A673 (cell line): ENCODE data around the gene PRR35.
A peak's percentile ranks its signal among the peaks of the same experiment; 100 is the strongest.

ENCODE experiments used
- CTCF ChIP-seq: fragments of 300-800, 200-600 bp; sonication (generic); conservative IDR thresholded peaks from 2 replicates; pipeline ENCODE4 v1.5.1; 2017; ENCODE audit warnings: low read depth, mild to moderate bottlenecking, antibody characterized with exemption, low read length, moderate library complexity, mixed read lengths
- EZH2 ChIP-seq: fragments of 200-600 bp; sonication (generic); IDR thresholded peaks from 2 replicates; pipeline ENCODE4 v1.6.1; 2017; ENCODE audit warnings: borderline replicate concordance, low read depth, mild to moderate bottlenecking, mixed read lengths, antibody characterized with exemption, low read length; ENCODE audit not compliant: poor library complexity, severe bottlenecking

DNA sequence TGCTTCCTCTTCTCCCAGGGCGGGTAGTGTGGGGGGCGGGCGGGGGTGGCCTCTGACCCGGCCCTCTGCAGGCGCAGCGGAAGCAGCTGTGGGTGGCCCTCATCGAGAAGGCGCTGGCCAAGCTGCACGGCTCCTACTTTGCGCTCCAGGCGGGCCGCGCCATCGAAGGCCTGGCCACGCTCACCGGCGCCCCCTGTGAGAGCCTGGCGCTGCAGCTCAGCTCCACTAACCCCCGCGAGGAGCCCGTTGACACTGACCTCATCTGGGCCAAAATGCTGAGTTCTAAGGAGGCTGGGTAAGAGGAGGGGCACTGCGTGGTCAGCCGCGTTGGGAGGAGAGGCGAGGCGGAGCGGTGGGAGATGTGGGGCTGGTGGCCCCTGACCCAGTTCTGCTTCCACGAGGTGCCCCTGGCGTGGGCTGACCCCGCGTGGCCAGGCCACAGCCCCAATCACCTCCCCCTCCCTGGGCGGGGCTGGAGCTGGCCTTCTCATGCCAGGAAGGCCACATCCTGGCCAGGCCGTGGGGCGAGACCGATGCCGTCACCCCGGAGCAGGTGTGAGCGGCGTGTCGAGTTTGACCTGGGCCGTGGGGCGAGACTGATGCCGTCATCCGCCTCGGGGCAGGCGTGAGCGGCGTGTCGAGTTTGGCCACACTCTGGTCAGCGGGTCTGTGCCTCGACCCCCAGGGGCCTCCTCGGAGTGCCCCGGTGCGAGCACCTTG, 10.5 kb upstream of the PRR35 start:
- TF ChIP-seq CTCF, result peak; percentile 33
- no peak for TF ChIP-seq EZH2
